ENCODE data around the gene GGACT. TPM values are rescaled to one million over a fixed set of nuclear protein-coding genes. Genes with fewer than 3 reads are reported as not detected.

Gene GGACT
- total RNA-seq, 1 donor = 1.5 TPM

- Histone ChIP-seq H3K27me3 (ENCODE audit: insufficient read depth, low read length) (no peaks in the 10 kb centered on the region), H3K9me3 (ENCODE audit: low read depth, low read length) (no peaks in the 10 kb centered on the region), H3K4me3 (ENCODE audit: low read length) (no peak overlapping the region), H3K4me1 (ENCODE audit: insufficient read depth, low read length) (peaks cover 8% of the 10 kb centered on the region)
Observed at GRCh38 chr13:100508455-100508854, 80.1 kb downstream of the GGACT start.

DNA sequence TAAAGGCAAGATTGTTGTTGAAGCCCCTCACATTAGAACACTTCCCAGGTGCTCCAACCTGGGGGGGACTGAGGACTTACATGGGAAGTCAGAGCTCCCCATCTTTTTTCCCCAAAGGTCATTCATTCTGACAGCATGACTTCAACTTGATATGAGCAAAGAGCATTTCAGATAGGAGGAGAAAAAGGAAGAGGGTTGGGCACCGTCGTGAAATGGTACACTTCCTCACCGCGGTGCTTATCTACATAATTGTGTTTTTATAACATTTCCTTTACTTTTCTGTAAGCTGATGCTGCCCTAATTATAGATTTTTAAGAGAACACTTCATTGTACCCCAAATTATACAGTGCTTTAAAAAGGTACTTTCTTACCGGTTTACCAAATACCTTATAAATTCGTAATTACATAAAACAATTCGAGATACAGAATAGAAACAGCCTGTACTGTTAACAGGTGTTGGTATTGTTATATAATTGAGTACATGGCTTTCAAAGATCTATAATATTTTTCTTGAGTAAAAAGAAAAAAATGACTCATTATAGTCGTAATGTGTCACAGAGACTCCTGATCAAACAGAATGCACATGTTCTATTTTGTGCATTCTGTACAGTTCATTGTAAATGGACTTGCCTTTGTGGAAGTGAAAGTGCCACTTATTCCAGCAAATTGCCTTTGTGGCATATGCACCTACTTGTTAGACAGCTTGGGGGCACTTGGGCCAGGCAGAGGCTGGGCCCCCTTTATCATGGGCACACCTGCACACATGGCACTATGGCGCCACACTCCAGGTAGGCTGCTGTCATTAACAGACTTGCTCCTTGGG is 81.8 kb downstream of the GGACT start:
- Histone ChIP-seq H3K9me3 (ENCODE audit: low read depth, low read length) (no peaks in the 10 kb centered on the region), H3K4me3 (ENCODE audit: low read length) (no peak overlapping the region), H3K27me3 (ENCODE audit: insufficient read depth, low read length) (no peaks in the 10 kb centered on the region), H3K4me1 (ENCODE audit: insufficient read depth, low read length) (peaks cover 8% of the 10 kb centered on the region)

- no peak overlapping the region for H3K4me3 ChIP-seq (ENCODE audit: low read length)
- H3K27me3 ChIP-seq (ENCODE audit: insufficient read depth, low read length) = no peaks in the 10 kb centered on the region
- H3K9me3 ChIP-seq (ENCODE audit: low read depth, low read length) = no peaks in the 10 kb centered on the region
- H3K4me1 ChIP-seq (ENCODE audit: insufficient read depth, low read length) = peaks cover 8% of the 10 kb centered on the region
Observed at GRCh38 chr13:100506154-100506553, 82.4 kb downstream of the GGACT start.

GRCh38 chr13:100503622-100504021 is 85.0 kb downstream of the GGACT start:
- Histone ChIP-seq H3K4me1 (ENCODE audit: insufficient read depth, low read length) (peaks cover 8% of the 10 kb centered on the region), H3K4me3 (ENCODE audit: low read length) (no peak overlapping the region), H3K9me3 (ENCODE audit: low read depth, low read length) (no peaks in the 10 kb centered on the region), H3K27me3 (ENCODE audit: insufficient read depth, low read length) (no peaks in the 10 kb centered on the region)

DNA sequence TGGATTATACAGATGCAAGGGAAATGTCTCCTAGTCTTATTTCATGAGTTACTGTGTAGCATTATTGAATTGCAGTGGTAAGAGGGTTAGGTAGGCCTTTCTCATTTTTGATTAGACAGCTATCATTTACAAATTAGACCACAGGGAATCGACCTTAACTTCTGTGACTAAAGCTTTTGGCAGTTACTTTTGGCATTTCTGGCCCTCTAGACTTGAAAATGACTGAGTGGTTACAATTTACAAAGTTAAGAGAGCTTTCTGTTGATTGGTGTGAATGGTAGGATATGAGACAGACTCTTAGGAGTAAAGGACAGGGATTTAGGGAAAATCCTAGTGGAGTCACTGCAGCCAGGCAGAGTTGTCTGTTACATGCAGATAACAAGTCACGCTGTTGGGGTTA is 86.1 kb downstream of the GGACT start:
- Histone ChIP-seq H3K27me3 (ENCODE audit: insufficient read depth, low read length) (no peaks in the 10 kb centered on the region), H3K4me3 (ENCODE audit: low read length) (no peak overlapping the region), H3K9me3 (ENCODE audit: low read depth, low read length) (no peaks in the 10 kb centered on the region), H3K4me1 (ENCODE audit: insufficient read depth, low read length) (peaks cover 13% of the 10 kb centered on the region)

- Histone ChIP-seq H3K9me3 (ENCODE audit: low read depth, low read length) (no peaks in the 10 kb centered on the region), H3K4me1 (ENCODE audit: insufficient read depth, low read length) (peaks cover 33% of the 10 kb centered on the region), H3K4me3 (ENCODE audit: low read length) (no peak overlapping the region), H3K27me3 (ENCODE audit: insufficient read depth, low read length) (no peaks in the 10 kb centered on the region)
Observed at GRCh38 chr13:100497389-100497788, 91.2 kb downstream of the GGACT start.

- Histone ChIP-seq H3K4me1 (ENCODE audit: insufficient read depth, low read length) (peaks cover 52% of the 10 kb centered on the region), H3K9me3 (ENCODE audit: low read depth, low read length) (no peaks in the 10 kb centered on the region), H3K4me3 (ENCODE audit: low read length) (no peak overlapping the region), H3K27me3 (ENCODE audit: insufficient read depth, low read length) (no peaks in the 10 kb centered on the region)
Observed at GRCh38 chr13:100495455-100495854, 93.1 kb downstream of the GGACT start.

DNA sequence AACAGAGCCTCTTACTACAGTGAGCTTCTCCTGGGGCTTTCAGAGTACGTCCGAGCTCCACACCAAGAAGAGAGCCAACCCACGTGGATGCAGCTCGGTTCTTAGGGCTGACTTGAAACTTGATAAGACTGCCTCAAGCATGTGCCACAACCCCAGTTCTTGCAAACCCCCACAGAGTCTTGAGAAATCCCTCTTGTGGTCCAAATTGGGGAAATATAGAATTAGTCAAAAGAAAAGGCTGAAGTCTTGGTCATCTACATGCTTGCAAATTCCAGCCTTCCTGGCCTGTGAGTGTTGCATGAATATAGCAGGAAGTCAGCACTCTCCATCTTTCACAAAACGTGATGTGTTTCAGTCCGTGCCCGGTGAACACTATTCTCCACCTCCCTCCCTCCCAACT is 95.2 kb downstream of the GGACT start:
- Histone ChIP-seq H3K9me3 (ENCODE audit: low read depth, low read length) (no peaks in the 10 kb centered on the region), H3K4me3 (ENCODE audit: low read length) (no peak overlapping the region), H3K4me1 (ENCODE audit: insufficient read depth, low read length) (peaks cover 58% of the 10 kb centered on the region)

GRCh38 chr13:100491164-100491842 is 97.3 kb downstream of the GGACT start:
- no peaks in the 10 kb centered on the region for H3K27me3 ChIP-seq (ENCODE audit: insufficient read depth, low read length)
- H3K4me3 ChIP-seq (ENCODE audit: low read length) = no peak overlapping the region
- H3K4me1 ChIP-seq (ENCODE audit: insufficient read depth, low read length) = peaks cover 44% of the 10 kb centered on the region
- no peaks in the 10 kb centered on the region for H3K9me3 ChIP-seq (ENCODE audit: low read depth, low read length)

More for the DNA sequence above, 95.2 kb downstream of the GGACT start:
- H3K27me3 ChIP-seq (ENCODE audit: insufficient read depth, low read length) = no peaks in the 10 kb centered on the region

GRCh38 chr13:100490692-100491091 is 97.9 kb downstream of the GGACT start:
- Histone ChIP-seq H3K4me1 (ENCODE audit: insufficient read depth, low read length) (peaks cover 44% of the 10 kb centered on the region), H3K9me3 (ENCODE audit: low read depth, low read length) (no peaks in the 10 kb centered on the region), H3K4me3 (ENCODE audit: low read length) (no peak overlapping the region), H3K27me3 (ENCODE audit: insufficient read depth, low read length) (no peaks in the 10 kb centered on the region)

DNA sequence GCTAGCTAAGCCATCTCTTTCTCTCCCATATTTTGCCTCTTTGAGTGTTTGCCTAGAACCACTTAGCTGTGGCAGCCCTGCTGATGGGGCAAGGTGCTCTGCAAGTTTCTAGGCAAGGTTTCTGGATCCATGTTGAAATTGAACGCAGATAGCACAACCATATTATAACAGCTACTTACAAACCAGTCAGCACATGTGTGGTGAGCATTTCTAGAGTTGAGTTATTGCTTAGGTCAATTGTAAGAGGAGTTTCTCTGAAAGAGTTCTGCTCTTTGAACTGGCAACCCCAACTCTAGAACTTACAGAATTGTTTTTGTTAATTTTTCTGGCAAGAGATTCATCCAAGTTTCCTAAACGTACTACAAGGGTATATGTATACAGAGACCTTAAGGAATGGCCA is 103.3 kb downstream of the GGACT start:
- Histone ChIP-seq H3K9me3 (ENCODE audit: low read depth, low read length) (no peaks in the 10 kb centered on the region), H3K4me3 (ENCODE audit: low read length) (no peak overlapping the region), H3K27me3 (ENCODE audit: insufficient read depth, low read length) (no peaks in the 10 kb centered on the region), H3K4me1 (ENCODE audit: insufficient read depth, low read length) (peaks cover 12% of the 10 kb centered on the region)

GRCh38 chr13:100484702-100485101 is 103.9 kb downstream of the GGACT start:
- H3K4me1 ChIP-seq (ENCODE audit: insufficient read depth, low read length) = peaks cover 9% of the 10 kb centered on the region
- H3K9me3 ChIP-seq (ENCODE audit: low read depth, low read length) = no peaks in the 10 kb centered on the region
- H3K27me3 ChIP-seq (ENCODE audit: insufficient read depth, low read length) = no peaks in the 10 kb centered on the region
- no peak overlapping the region for H3K4me3 ChIP-seq (ENCODE audit: low read length)

- Histone ChIP-seq H3K27me3 (ENCODE audit: insufficient read depth, low read length) (no peaks in the 10 kb centered on the region), H3K4me1 (ENCODE audit: insufficient read depth, low read length) (peaks cover 8% of the 10 kb centered on the region), H3K4me3 (ENCODE audit: low read length) (no peak overlapping the region)
Observed at GRCh38 chr13:100483841-100484381, 104.7 kb downstream of the GGACT start.

GRCh38 chr13:100483139-100483538 is 105.5 kb downstream of the GGACT start:
- peaks cover 8% of the 10 kb centered on the region for H3K4me1 ChIP-seq (ENCODE audit: insufficient read depth, low read length)
- no peaks in the 10 kb centered on the region for H3K27me3 ChIP-seq (ENCODE audit: insufficient read depth, low read length)
- no peak overlapping the region for H3K4me3 ChIP-seq (ENCODE audit: low read length)
- H3K9me3 ChIP-seq (ENCODE audit: low read depth, low read length) = no peaks in the 10 kb centered on the region

More at GRCh38 chr13:100483841-100484381, 104.7 kb downstream of the GGACT start:
- H3K9me3 ChIP-seq (ENCODE audit: low read depth, low read length) = no peaks in the 10 kb centered on the region

DNA sequence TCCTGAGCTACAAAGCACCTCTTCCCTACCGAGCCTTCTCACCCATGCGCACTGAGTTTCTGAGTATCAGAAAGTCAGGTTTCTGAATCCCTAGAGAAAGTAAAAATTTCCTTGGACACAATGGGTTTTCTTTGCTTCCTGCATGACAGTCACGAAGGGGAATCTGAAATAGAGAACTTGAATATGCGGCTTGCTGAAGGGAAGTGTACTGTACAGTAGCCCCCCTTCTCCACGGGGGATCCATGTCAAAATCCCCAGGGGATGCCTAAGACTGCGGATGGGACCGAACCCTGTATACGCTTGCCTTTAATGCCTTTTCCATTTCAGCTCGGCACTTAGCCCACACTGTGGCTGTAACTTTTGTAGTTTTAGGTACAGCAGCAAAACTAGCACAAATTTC is 107.9 kb downstream of the GGACT start:
- no peaks in the 10 kb centered on the region for H3K27me3 ChIP-seq (ENCODE audit: insufficient read depth, low read length)
- no peak overlapping the region for H3K4me3 ChIP-seq (ENCODE audit: low read length)
- H3K4me1 ChIP-seq (ENCODE audit: insufficient read depth, low read length) = peaks cover 8% of the 10 kb centered on the region
- no peaks in the 10 kb centered on the region for H3K9me3 ChIP-seq (ENCODE audit: low read depth, low read length)
